Measurements from ENCODE around the gene GPX8.

The GPX8 gene

GRCh38 chr5:55172937-55173686 is 13.1 kb downstream of the GPX8 start, which contains the start of gene CDC20B:
TSS of gene CDC20B (minus strand) at chr5:55173177. CDS start at chr5:55173000, 177 bp downstream.
- DNase-seq, result peak; percentile 82

DNA sequence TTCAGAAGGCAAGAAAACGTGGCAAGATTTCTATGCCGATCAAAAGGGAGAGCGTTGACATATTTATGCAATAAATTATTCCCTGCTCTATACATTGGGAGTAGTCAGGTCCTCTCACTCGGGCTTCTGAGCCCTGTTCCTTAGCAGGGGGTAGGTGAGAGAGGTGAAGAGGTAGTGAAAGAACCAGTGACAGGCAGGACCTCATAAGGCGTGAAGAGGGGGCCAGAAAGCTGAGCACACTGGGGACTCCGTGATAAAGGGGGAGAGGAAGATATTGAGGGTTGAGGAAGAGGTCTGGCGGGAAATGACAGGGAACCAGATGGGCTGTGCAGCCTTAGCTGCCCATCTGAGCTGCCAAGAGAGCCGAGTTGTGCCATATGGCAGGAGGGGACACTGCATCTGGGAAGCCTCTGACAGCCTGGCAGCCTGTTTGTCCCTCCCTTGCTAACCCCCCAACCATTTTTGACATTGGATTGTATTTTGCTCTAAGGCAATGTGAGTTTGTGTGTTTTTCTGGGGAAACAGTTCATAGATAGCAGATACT is 13.8 kb downstream of the GPX8 start:
- no peak for DNase-seq

DNA sequence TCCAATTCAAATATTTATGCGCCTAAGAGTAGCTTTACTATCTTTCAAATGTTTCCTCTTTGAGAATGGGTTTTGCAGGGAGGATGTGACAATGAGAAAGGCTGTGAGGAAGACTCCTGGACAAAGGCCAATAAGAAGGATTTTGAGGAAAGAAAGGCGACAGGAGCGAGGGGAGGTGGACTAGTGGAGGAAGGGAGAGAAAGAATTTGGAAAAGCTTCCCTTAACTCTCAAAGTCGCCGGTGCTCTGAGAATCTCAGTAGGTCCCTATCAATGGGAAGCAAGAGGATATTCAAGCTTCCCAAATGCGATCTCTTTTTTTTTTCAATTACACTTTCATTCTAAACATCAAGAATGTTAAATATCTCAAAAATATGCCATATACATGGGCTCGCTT is 15.8 kb downstream of the GPX8 start:
- no peak for DNase-seq

- peak; percentile 27 for DNase-seq
Observed at GRCh38 chr5:55176176-55176818, 16.3 kb downstream of the GPX8 start.

- no peak for DNase-seq
Observed at GRCh38 chr5:55177078-55177477, 17.1 kb downstream of the GPX8 start.

- no peak for DNase-seq
Observed at GRCh38 chr5:55180016-55180415, 20.0 kb downstream of the GPX8 start.

DNA sequence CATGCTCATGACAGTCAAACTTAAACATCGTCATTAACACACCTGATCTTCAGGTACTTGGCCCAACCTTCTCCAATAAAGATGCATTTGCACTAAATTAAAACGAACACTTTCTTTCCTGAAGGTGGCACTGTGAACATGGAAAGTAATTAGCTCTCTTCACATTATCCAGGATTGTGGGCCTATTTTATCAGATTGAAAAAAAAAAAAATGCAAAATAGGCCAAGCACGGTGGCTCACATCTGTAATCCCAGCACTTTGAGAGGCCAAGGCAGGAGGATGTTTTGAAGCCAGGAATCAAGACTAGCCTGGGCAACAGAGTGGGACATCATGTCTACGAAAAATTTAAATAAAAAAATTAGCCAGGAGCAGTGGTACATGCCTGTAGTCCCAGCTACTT is 27.4 kb downstream of the GPX8 start:
- DNase-seq, result peak; percentile 11

GRCh38 chr5:55188656-55189540 is 28.9 kb downstream of the GPX8 start:
- DNase-seq, result no peak

DNA sequence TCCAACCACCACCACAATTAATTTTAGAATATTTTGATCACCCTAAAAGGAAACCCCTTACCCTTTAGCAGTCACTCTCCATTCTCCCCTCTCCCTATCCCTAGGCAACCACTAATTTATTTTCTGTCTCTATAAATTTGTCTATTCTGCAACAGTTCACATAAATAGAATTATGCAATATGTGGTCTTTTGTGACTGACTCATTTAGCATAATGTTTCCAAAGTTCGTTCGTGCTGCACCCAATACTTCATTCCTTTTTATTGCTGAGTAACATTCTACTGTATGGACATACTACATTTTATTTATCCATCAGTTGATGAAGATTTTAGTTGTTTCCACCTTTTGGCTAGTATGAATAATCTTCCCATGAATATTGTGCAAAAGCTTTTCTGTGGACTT is 31.2 kb downstream of the GPX8 start:
- no peak for DNase-seq

GRCh38 chr5:55205001-55205400 is 45.0 kb downstream of the GPX8 start:
- no peak for DNase-seq

DNA sequence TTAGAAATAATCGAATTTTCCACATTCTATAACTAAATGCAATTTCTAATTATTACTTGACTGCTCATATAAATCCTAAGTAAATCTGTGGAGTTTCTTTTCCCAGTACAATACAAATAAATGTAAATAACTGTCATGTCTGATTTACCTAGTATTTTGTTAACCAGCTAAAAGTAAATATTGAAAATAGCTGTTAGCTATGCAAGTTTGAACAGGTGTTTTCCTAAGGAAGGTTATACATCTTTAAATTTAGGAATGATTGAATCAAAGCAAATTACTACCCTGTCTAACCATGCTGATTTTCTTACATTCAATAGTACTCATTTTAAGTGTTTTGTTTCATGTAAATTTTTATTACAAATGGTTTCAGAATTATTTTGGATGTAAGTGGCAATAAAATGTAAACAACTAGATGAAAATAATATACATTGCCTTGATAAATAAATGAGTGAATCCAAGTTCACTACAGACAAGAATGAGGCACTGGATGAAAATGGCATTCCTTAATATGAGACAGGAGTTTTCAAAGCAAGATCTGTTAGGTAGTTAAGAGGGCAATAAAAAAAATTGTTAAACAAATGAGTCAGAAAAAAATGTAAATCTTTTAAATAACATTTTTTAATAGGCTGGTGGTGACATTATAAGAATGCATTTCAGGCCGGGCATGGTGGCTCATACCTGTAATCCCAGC is 51.4 kb downstream of the GPX8 start:
- no peak for DNase-seq
